GM12878 (cell line): Measurements from ENCODE around the gene BTBD9. TPM values are rescaled to one million over a fixed set of nuclear protein-coding genes. Genes with fewer than 3 reads are reported as not detected.

ENCODE experiments used
- ATAC-seq: fragments of 200-7000 bp; cut with Tn5 transposase; 3 replicates; pipeline ENCODE4 v1.9.1; 2020; ENCODE audit warnings: mild to moderate bottlenecking, moderate library complexity
- BruUV-seq: library from RNA; stranded (reverse); fragments of 400-500 nt; replicated peaks from 2 replicates; lab custom pipeline; 2021; lab: Mats Ljungman, UMichigan
- CTCF ChIA-PET: fragments of 300-600 bp; sonication (Branson Sonifier 250); formaldehyde crosslinking; extraction: SDS; loops from one replicate; lab custom pipeline; 2021; ENCODE audit warnings: inconsistent platforms; lab: Yijun Ruan, JAX
- POLR2A ChIA-PET: fragments of 350-600 bp; formaldehyde crosslinking; extraction: SDS; loops from one replicate; lab custom pipeline; 2021; ENCODE audit warnings: inconsistent platforms; lab: Charles Lee
- RAD21 ChIA-PET: fragments of 300-600 bp; sonication (Branson Sonifier 250); formaldehyde crosslinking; loops from one replicate; lab custom pipeline; 2023; ENCODE audit warnings: antibody characterized with exemption; ENCODE audit not compliant: unreplicated experiment; lab: Charles Lee
- SMC1A ChIA-PET: fragments of 300-600 bp; sonication (Branson Sonifier 250); formaldehyde crosslinking; loops from one replicate; lab custom pipeline; 2023; ENCODE audit not compliant: unreplicated experiment, uncharacterized antibody; lab: Charles Lee
- DNase-seq: peaks from one replicate; pipeline ENCODE4 v3.0.0-alpha.2; 2011; ENCODE audit warnings: low read depth, low spot score
- FAIRE-seq: peaks from 3 replicates; lab custom pipeline; 2011; peaks lifted over from hg19 to GRCh38; lab: Jason Lieb, UNC
- H2AFZ ChIP-seq: 2 replicates; pipeline ENCODE4 v1.6.0; 2011; ENCODE audit warnings: low read depth, low read length, control low read depth; ENCODE audit not compliant: control insufficient read depth
- H3K27ac ChIP-seq: 2 replicates; pipeline ENCODE4 v1.5.1; 2011; ENCODE audit warnings: control low read depth; ENCODE audit not compliant: control insufficient read depth, insufficient read depth
- H3K27me3 ChIP-seq, 2 experiments: replicated peaks in 1 of 2; 2 replicates each; pipeline versions ENCODE4 v1.6.0 to v1.6.1; 2011; ENCODE audit warnings: low read length in 1 of 2; ENCODE audit not compliant: control insufficient read depth in 2 of 2, insufficient read depth in 2 of 2
- H3K36me3 ChIP-seq, 2 experiments: 2 replicates each; pipeline ENCODE4 v1.5.1; 2011; ENCODE audit warnings: low read length in 1 of 2; ENCODE audit not compliant: control insufficient read depth in 2 of 2, insufficient read depth in 2 of 2
- H3K4me1 ChIP-seq: 2 replicates; pipeline ENCODE4 v1.6.1; 2011; ENCODE audit warnings: mild to moderate bottlenecking, low read length, moderate library complexity, mixed read lengths; ENCODE audit not compliant: control insufficient read depth, insufficient read depth
- H3K4me2 ChIP-seq: 2 replicates; pipeline ENCODE4 v1.6.0; 2011; ENCODE audit warnings: control low read depth; ENCODE audit not compliant: control insufficient read depth, insufficient read depth
- H3K4me3 ChIP-seq: fragments of 200-600 bp; sonication (generic); 2 replicates; pipeline ENCODE4 v1.5.1; 2016
- H3K79me2 ChIP-seq: 2 replicates; pipeline ENCODE4 v1.6.0; 2011; ENCODE audit warnings: low read length; ENCODE audit not compliant: control insufficient read depth, insufficient read depth
- H3K9ac ChIP-seq: 2 replicates; pipeline ENCODE4 v1.8.0; 2011; ENCODE audit warnings: low read length, control low read depth, mixed read lengths; ENCODE audit not compliant: control insufficient read depth, insufficient read depth
- H3K9me3 ChIP-seq: replicated peaks from 3 replicates; pipeline ENCODE4 v1.5.1; 2011; ENCODE audit warnings: mild to moderate bottlenecking, low read length; ENCODE audit not compliant: control insufficient read depth, insufficient read depth
- H4K20me1 ChIP-seq: 2 replicates; pipeline ENCODE4 v1.6.0; 2011; ENCODE audit not compliant: control insufficient read depth, insufficient read depth
- ASH2L ChIP-seq: fragments of 300-600, 200-600 bp; sonication (generic); IDR thresholded peaks from 2 replicates; pipeline ENCODE4 v1.6.1; 2017; ENCODE audit warnings: low read depth, mild to moderate bottlenecking, borderline replicate concordance
- FOXM1 ChIP-seq: IDR thresholded peaks from 2 replicates; pipeline ENCODE4 v1.6.1; 2012; ENCODE audit warnings: low read depth, mild to moderate bottlenecking, inconsistent platforms, low read length, moderate library complexity
- HDAC6 ChIP-seq: fragments of 200-600 bp; sonication (generic); IDR thresholded peaks from one replicate; pipeline ENCODE4 v1.8.0; 2017; ENCODE audit warnings: antibody characterized with exemption; ENCODE audit not compliant: unreplicated experiment
- IKZF1 ChIP-seq: fragments of 450-650 bp; conservative IDR thresholded peaks from 2 replicates; pipeline ENCODE4 v1.6.1; 2017; ENCODE audit warnings: antibody characterized with exemption, mild to moderate bottlenecking
- KLF5 ChIP-seq: fragments of 450-650 bp; IDR thresholded peaks from 2 replicates; pipeline ENCODE4 v1.6.1; 2014; ENCODE audit warnings: mild to moderate bottlenecking; ENCODE audit not compliant: partially characterized antibody
- NR2F1 ChIP-seq: fragments of 450-650 bp; conservative IDR thresholded peaks from 2 replicates; pipeline ENCODE4 v1.6.1; 2017; ENCODE audit warnings: mild to moderate bottlenecking
- PAX5 ChIP-seq: IDR thresholded peaks from 2 replicates; pipeline ENCODE4 v1.6.1; 2011; ENCODE audit warnings: low read depth, low read length, borderline replicate concordance
- POU2F2 ChIP-seq: IDR thresholded peaks from 3 replicates; pipeline ENCODE4 v1.6.1; 2011; ENCODE audit warnings: low read depth, mild to moderate bottlenecking, low read length, borderline replicate concordance
- RAD51 ChIP-seq: fragments of 450-650 bp; IDR thresholded peaks from 2 replicates; pipeline ENCODE4 v1.6.1; 2016; ENCODE audit warnings: moderate library complexity, mild to moderate bottlenecking, inconsistent platforms
- SREBF1 ChIP-seq: IDR thresholded peaks from 2 replicates; pipeline ENCODE4 v1.6.1; 2012; ENCODE audit warnings: mild to moderate bottlenecking, low read length
- WRNIP1 ChIP-seq: IDR thresholded peaks from 2 replicates; pipeline ENCODE4 v1.6.1; 2011; ENCODE audit warnings: low read depth, low read length, improper control_type of control experiment, borderline replicate concordance
- ZNF622 ChIP-seq: fragments of 450-650 bp; IDR thresholded peaks from 2 replicates; pipeline ENCODE4 v1.6.1; 2017; ENCODE audit warnings: mild to moderate bottlenecking, inconsistent platforms
- WGBS: methylation state at CpG from one replicate; pipeline ENCODE4 v1.1.6; 2016; ENCODE audit warnings: low lambda C conversion rate; ENCODE audit not compliant: insufficient replicate concordance, insufficient coverage; ENCODE audit errors: missing lambda C conversion rate; 5-methylcytosine and 5-hydroxymethylcytosine counted together
- in situ Hi-C: fragments of 300-500 bp; cut with MboI; formaldehyde crosslinking; loops from 9 replicates; pipeline ENCODE4 v1.14.3; 2018; ENCODE audit warnings: mixed read lengths
- intact Hi-C: fragments of 100-400 bp; cut with micrococcal nuclease; formaldehyde crosslinking; loops from one replicate; pipeline ENCODE4 v1.14.2; 2022; ENCODE audit not compliant: unreplicated experiment
- polyA plus RNA-seq, 11 experiments: library from polyadenylated mRNA; depleted of rRNA in 4 of 11; unstranded in 6 of 11; stranded (reverse) in 5 of 11; fragments of >200 nt; fragmentation: Nextera tagmentation in 4 of 11; fragmentation: Illumina TruSeq in 1 of 11; extraction: Ambion mirVana in 4 of 11; extraction: Trizol in 1 of 11; gene quantifications; 1 replicate in 1 of 11; 2 replicates in 10 of 11; pipeline versions ENCODE4 v1.2.1 to v1.2.3, GENCODE V29; 2011 to 2016; ENCODE audit warnings: inconsistent platforms in 2 of 11, missing spikeins in 2 of 11, low read depth in 1 of 11
- total RNA-seq, 4 experiments: library from RNA; depleted of rRNA in 3 of 4; stranded (reverse); fragments of >200 nt in 3 of 4; fragmentation: Illumina TruSeq in 1 of 4; extraction: Trizol in 1 of 4; gene quantifications; 2 replicates each; pipeline versions ENCODE4 v1.2.1 to v1.2.3, GENCODE V29; 2013 to 2021
- TF ChIP-seq, protein P1 (sequence below): fragments of 450-650 bp; IDR thresholded peaks from 2 replicates; pipeline ENCODE4 v1.6.1; 2017; ENCODE audit warnings: mild to moderate bottlenecking, low read depth, inconsistent platforms; ENCODE audit not compliant: poor library complexity, severe bottlenecking

BTBD9 gene
- total and polyA plus RNA-seq, 10 of the 15 experiments (the other 5 are each of a cell fraction or from before 2014, with no cell fraction given), result 0.22 to 8.6 (median 4.6) TPM

DNA sequence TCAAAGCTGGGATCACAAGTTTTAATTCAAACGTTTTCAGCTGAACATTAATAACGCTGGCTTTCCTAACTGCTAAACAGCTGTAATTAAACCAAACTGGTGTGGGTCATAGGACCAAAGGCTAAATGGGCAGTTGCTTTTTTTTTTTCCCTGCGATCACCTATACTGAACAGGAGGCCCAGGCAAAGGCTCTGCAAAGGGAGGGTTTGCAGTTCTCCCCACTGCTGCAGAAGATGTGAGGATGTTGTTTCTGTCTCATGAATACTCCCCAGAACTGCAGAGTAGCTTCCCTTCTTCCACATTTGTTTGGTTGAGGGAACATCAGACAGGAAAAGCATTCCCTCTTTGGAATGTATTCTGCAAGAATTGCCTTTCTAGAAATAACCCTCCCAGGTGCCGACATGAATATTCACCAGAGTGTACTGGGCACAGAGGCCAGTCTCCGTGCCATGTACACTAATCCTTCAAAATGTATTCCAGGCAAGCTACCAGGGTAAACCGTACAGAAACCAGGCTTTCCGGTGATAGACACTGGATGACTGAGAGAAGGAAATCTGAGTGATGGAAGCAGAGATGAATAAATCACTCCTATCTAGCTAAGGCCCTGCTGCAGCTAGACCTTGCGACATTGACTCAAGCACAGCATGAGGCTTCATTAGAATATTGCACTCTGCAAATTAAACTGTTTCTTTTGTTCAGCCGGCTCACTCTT, 370.1 kb downstream of the BTBD9 start:
- Histone ChIP-seq H2AFZ (no peak overlapping the region), H3K27ac (no peak overlapping the region), H3K79me2 (no peaks in the 10 kb centered on the region), H3K27me3 (no peaks in the 10 kb centered on the region), H3K4me1 (peaks cover 2% of the 10 kb centered on the region), H4K20me1 (no peaks in the 10 kb centered on the region), H3K36me3 (no peaks in the 10 kb centered on the region), H3K4me3 (no peak overlapping the region), H3K9ac (no peak overlapping the region), H3K9me3 (no peaks in the 10 kb centered on the region), H3K4me2 (no peak overlapping the region)
- no peak for TF ChIP-seq RAD51
- no peak for TF ChIP-seq ZNF622
- TF ChIP-seq, protein P1, sequence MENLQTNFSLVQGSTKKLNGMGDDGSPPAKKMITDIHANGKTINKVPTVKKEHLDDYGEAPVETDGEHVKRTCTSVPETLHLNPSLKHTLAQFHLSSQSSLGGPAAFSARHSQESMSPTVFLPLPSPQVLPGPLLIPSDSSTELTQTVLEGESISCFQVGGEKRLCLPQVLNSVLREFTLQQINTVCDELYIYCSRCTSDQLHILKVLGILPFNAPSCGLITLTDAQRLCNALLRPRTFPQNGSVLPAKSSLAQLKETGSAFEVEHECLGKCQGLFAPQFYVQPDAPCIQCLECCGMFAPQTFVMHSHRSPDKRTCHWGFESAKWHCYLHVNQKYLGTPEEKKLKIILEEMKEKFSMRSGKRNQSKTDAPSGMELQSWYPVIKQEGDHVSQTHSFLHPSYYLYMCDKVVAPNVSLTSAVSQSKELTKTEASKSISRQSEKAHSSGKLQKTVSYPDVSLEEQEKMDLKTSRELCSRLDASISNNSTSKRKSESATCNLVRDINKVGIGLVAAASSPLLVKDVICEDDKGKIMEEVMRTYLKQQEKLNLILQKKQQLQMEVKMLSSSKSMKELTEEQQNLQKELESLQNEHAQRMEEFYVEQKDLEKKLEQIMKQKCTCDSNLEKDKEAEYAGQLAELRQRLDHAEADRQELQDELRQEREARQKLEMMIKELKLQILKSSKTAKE, result no peak
- no peak for TF ChIP-seq HDAC6
- no peak for TF ChIP-seq NR2F1
- no peak for TF ChIP-seq IKZF1
- no peak for TF ChIP-seq POU2F2
- no peak for TF ChIP-seq ASH2L
- TF ChIP-seq FOXM1, result no peak
- no peak for TF ChIP-seq SREBF1
- no peak for TF ChIP-seq PAX5
- no peak for TF ChIP-seq WRNIP1
- no peak for TF ChIP-seq KLF5
- ChIA-PET POLR2A (no interaction called here), RAD21 (no interaction called here), CTCF (interaction anchor here (1.3 to 1.8 kb wide), 2 partner anchors 8 to 20 kb away, joined by 3 read pairs; no protein-coding TSS in a partner anchor), SMC1A (no interaction called here)
- intact Hi-C loops, result no loop called here
- WGBS, result 90% methylated on average over 9 of the region's 9 CpGs
- no peak for DNase-seq
- BruUV-seq, result no TSS peak
- no peak for ATAC-seq
- no peak for FAIRE-seq
- in situ Hi-C loops, result no loop called here
